Lung (tissue), 12 donors: ENCODE results near the gene FBN1. TPM values are rescaled to one million over a fixed set of nuclear protein-coding genes. Genes with fewer than 3 reads are reported as not detected.

Experiments used
- ATAC-seq: fragments of 200-7000 bp; cut with Tn5 transposase; one replicate; pipeline ENCODE4 v1.9.1; 2020; ENCODE audit warnings: moderate number of reproducible peaks; ENCODE audit not compliant: insufficient read depth, low FRiP score
- DNase-seq, 3 donors: peaks; one replicate each; pipeline ENCODE4 v3.0.0-alpha.2; 2013 to 2017
- H3K27ac ChIP-seq, 2 donors: one replicate each; pipeline ENCODE4 v1.5.1; 2013; ENCODE audit warnings: mild to moderate bottlenecking in 2 of 2, moderate library complexity in 2 of 2, control low read depth in 1 of 2, inconsistent platforms in 1 of 2, low read depth in 1 of 2, low read length in 1 of 2
- H3K27me3 ChIP-seq, 3 donors: one replicate each; pipeline ENCODE4 v1.5.1; 2013; ENCODE audit warnings: low read length in 2 of 3; ENCODE audit not compliant: control insufficient read depth in 3 of 3, insufficient read depth in 3 of 3
- H3K36me3 ChIP-seq, 4 donors: one replicate each; pipeline ENCODE4 v1.5.1; 2013; ENCODE audit warnings: low read length in 4 of 4, mild to moderate bottlenecking in 1 of 4, moderate library complexity in 1 of 4; ENCODE audit not compliant: control insufficient read depth in 4 of 4, insufficient read depth in 4 of 4
- H3K4me1 ChIP-seq, 5 donors: one replicate each; pipeline ENCODE4 v1.5.1; 2013; ENCODE audit warnings: low read length in 5 of 5, mild to moderate bottlenecking in 2 of 5, moderate library complexity in 1 of 5; ENCODE audit not compliant: control insufficient read depth in 5 of 5, insufficient read depth in 5 of 5
- H3K4me3 ChIP-seq: one replicate; pipeline ENCODE4 v1.5.1; 2013; ENCODE audit warnings: mild to moderate bottlenecking, control low read depth, moderate library complexity
- H3K9ac ChIP-seq, 2 donors: one replicate each; pipeline ENCODE4 v1.5.1; 2013; ENCODE audit warnings: low read length in 2 of 2, control low read depth in 1 of 2; ENCODE audit not compliant: insufficient read depth in 1 of 2
- H3K9me3 ChIP-seq, 4 donors: one replicate each; pipeline ENCODE4 v1.5.1; 2013; ENCODE audit warnings: low read length in 3 of 4, mild to moderate bottlenecking in 1 of 4, moderate library complexity in 1 of 4; ENCODE audit not compliant: control insufficient read depth in 4 of 4, insufficient read depth in 3 of 4
- WGBS, 2 donors: extraction: QIAGEN DNeasy Blood & Tissue Kit; methylation state at CpG; one replicate each; pipeline ENCODE4 v1.1.7; 2013; 5-methylcytosine and 5-hydroxymethylcytosine counted together
- polyA plus RNA-seq, 2 donors: library from polyadenylated mRNA; stranded (reverse); fragments of 200-250 nt; gene quantifications; one replicate each; pipeline ENCODE4 v1.2.1, GENCODE V29; 2013
- total RNA-seq, 2 donors: library from RNA; depleted of rRNA in 1 of 2; stranded (reverse); fragments of >200 nt in 1 of 2; gene quantifications; one replicate each; pipeline ENCODE4 v1.2.1, GENCODE V29; 2014 to 2021
- TF ChIP-seq, protein P1 (sequence below): IDR thresholded peaks from 2 replicates; pipeline ENCODE4 v1.5.1; 2012; ENCODE audit warnings: mild to moderate bottlenecking; ENCODE audit errors: control extremely low read depth, extremely low read depth
- donor health status: control.
- donor health status: control.
- donor health status: Bipolar disorder and iron deficiency.
- donor health status: healthy.
- donor health status: DM: yes; HTN: yes; CAD: no.

Gene FBN1
- total and polyA plus RNA-seq, 4 donors = 6.0 to 170 (median 60.8) TPM

- WGBS, 2 donors = 80 to 88% methylated on average over 4 of the region's 4 CpGs
- no peak overlapping the region for H3K4me3 ChIP-seq
- peaks cover 1 to 34% (median 21%) of the 10 kb centered on the region in 4 donors for H3K36me3 ChIP-seq
- no peak overlapping the region for H3K27ac ChIP-seq
- TF ChIP-seq, protein P1, sequence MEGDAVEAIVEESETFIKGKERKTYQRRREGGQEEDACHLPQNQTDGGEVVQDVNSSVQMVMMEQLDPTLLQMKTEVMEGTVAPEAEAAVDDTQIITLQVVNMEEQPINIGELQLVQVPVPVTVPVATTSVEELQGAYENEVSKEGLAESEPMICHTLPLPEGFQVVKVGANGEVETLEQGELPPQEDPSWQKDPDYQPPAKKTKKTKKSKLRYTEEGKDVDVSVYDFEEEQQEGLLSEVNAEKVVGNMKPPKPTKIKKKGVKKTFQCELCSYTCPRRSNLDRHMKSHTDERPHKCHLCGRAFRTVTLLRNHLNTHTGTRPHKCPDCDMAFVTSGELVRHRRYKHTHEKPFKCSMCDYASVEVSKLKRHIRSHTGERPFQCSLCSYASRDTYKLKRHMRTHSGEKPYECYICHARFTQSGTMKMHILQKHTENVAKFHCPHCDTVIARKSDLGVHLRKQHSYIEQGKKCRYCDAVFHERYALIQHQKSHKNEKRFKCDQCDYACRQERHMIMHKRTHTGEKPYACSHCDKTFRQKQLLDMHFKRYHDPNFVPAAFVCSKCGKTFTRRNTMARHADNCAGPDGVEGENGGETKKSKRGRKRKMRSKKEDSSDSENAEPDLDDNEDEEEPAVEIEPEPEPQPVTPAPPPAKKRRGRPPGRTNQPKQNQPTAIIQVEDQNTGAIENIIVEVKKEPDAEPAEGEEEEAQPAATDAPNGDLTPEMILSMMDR = no peak
- no peaks in the 10 kb centered on the region for H3K27me3 ChIP-seq
- no peak for ATAC-seq
- no peak overlapping the region for H3K9ac ChIP-seq
- H3K4me1 ChIP-seq = no peaks in the 10 kb centered on the region
- no peaks in the 10 kb centered on the region for H3K9me3 ChIP-seq
- no peak for DNase-seq
Measured at GRCh38 chr15:48463366-48463880, 182.1 kb downstream of the FBN1 start.

- WGBS, 2 donors = 82% methylated on average over 4 of the region's 4 CpGs
- H3K36me3 ChIP-seq = peaks cover 1 to 27% (median 18%) of the 10 kb centered on the region in 4 donors
- no peaks in the 10 kb centered on the region for H3K27me3 ChIP-seq
- no peak for DNase-seq
- no peak overlapping the region for H3K27ac ChIP-seq
- TF ChIP-seq, protein P1 = no peak
- no peak overlapping the region for H3K4me3 ChIP-seq
- H3K9ac ChIP-seq = no peak overlapping the region
- no peak for ATAC-seq
- no peaks in the 10 kb centered on the region for H3K4me1 ChIP-seq
- no peaks in the 10 kb centered on the region for H3K9me3 ChIP-seq
Measured at GRCh38 chr15:48462688-48463087, 182.8 kb downstream of the FBN1 start.

GRCh38 chr15:48459571-48460442 lies 185.7 kb downstream of the FBN1 start:
- H3K4me1 ChIP-seq = no peaks in the 10 kb centered on the region
- no peak overlapping the region for H3K27ac ChIP-seq
- no peaks in the 10 kb centered on the region for H3K9me3 ChIP-seq
- no peak for DNase-seq
- H3K27me3 ChIP-seq = no peaks in the 10 kb centered on the region
- ATAC-seq = no peak
- WGBS, 2 donors = 88 to 89% methylated on average over 7 of the region's 7 CpGs
- H3K9ac ChIP-seq = no peak overlapping the region
- TF ChIP-seq, protein P1 = no peak
- no peak overlapping the region for H3K4me3 ChIP-seq
- H3K36me3 ChIP-seq = peaks cover 1 to 25% (median 15%) of the 10 kb centered on the region in 4 donors
